Esophagus mucosa (tissue), 1 donor: Measurements from ENCODE around the gene KIAA0930. TPM values are rescaled to one million over a fixed set of nuclear protein-coding genes. Genes with fewer than 3 reads are reported as not detected.
"Not testable (repeated sequence)": the region's sequence is repeated elsewhere in the genome, so short reads cannot be mapped to it uniquely, and the experiment has no call there.

Experiments used
- ATAC-seq: fragments of 200-7000 bp; cut with Tn5 transposase; one replicate; pipeline ENCODE4 v1.9.1; 2020
- total RNA-seq: library from RNA; stranded (reverse); gene quantifications from one replicate; pipeline ENCODE4 v1.2.4, GENCODE V29; 2023
- donor health status: DM: yes; HTN: yes; CAD: no.

Gene KIAA0930
- 45.4 TPM for total RNA-seq

DNA sequence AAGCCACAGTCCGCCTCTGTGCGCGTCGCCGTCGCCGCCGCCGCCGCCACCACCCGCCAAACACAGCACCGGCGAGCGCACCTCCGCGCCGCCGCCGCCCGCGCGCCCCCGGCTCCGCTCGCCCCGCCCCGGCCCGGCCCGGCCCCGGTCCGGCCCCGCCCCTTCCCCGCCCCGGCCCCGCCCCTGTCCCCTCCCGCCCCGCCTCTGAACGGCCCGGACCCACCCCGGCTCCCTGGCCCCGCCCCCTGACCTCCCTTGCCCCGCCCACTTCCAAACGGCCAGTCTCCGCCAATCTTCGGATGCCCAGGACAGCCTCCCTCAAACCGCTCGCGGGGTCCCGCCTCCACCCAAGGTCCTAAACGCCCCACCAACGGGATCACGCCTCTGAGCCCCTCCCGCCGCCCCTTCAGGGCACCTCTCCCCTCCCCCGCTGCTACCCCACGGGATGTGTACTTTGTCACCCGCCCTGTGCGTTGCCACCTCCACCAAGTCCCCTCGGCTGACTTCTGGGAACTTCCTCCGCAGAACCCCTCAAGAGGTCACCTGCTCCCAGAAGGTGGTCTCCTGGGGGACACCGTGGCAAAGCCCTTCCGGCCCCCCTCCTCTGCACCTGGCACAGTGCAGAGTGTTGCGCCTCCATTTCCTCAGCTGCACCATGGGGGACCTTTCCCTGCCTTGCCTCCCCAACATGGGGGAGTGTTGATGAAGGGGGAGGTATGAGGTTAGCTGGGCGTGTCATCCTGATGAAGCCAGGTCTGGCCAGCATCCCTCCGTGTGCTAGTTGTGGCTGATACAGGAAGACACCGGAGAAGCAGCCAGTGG lies at the start of gene KIAA0930:
Gene KIAA0930, minus strand, starts transcription at position 85 of the 822 bp plus-strand sequence. CDS start 191 bp downstream, outside the sequence.
- ATAC-seq, result peak; percentile 61

DNA sequence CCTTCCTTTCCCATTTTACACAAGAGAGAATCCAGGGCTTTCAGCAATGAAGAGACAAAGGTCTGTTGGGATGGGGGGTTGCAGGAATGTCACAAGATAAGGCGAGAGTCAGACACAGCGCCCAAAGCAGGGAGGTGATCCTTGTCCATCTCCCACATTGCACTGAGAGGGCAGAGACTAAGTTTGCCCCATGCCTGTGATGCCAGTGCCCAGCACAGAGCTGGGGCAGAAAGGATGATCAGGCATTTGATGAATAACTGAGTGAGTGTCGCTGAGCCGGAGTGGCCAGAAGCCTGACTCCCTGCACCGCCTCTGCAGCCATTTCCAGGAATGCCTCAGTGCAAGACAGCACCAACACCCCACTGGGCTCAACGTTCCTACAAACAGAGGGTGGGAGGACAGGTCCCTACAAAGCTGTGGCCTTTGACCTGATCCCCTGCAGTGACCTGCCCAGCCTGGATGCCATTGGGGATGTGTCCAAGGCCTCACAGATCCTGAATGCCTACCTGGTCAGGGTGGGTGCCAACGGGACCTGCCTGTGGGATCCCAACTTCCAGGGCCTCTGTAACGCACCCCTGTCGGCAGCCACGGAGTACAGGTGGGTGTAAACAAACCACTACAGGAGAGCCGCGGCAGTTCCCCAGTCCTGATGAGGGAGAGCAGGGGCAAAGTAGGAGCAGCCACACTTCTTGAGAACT lies 46.3 kb upstream of the KIAA0930 start:
- ATAC-seq, result no peak

DNA sequence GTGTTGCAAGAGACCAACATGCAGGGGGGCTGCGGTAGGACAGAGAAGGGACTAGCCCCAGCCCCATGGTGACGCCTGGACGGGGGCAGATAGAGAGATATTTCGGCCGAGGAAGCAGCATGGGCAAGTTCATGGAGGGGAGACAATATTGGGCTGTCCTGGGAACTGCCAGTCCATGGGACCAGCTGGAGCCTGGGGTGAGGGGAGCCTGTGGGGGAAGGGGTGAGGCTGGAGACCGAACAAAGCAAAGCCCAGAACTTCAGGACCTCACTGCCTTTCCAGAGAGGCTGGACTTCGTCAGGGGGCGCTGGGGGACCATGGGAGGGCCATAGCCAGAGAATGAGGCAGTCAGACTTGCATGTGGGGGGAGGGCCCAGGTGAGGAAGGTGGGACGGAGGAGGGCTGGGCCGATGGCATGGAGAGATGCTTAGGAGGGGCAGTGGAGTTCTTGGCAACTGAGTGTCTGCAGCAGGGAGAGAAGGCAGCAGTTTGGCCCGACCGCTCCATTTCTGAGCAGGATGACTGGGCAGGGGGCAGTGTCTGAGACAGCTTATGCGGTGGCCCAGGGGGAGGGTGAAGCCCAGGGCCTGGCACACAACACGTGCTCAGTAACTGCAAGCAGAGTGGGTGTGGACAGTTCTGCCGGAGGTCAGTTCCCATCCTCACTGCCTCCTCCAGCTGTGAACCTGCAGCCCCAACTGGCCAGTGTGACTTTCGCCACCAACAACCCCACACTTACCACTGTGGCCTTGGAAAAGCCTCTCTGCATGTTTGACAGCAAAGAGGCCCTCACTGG lies 44.8 kb upstream of the KIAA0930 start:
- no peak for ATAC-seq

DNA sequence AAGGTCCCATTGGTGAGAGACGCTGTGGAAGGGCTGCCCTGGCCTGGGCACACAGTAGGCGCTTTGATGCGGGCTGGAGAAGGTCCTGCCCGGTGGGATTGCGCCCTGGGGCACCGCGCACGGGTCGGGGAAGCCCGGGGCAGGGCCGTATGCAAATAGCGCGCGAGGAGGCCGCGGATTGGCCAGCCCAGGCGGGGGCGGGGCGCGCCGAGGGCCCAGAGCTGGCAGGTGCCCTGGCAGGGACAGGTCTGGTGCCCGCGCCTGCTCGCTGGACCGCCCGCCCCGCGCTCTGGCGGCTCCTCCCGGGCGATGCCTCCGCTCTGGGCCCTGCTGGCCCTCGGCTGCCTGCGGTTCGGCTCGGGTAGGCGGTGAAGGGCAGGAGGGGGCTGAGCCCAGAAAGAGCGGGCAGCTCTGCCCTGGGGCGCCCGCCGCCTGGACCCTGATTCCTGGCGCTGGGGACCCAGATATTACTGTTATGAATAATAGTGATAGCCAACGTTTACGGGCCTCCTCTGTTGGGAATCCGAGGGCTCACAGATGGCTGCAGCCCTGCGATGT lies 44.1 kb upstream of the KIAA0930 start, which contains the start of gene UPK3A:
Gene UPK3A, plus strand, starts transcription at position 245 of the 558 bp plus-strand sequence. Its CDS starts 65 bp downstream, at position 310.
- ATAC-seq, result peak; percentile 88

DNA sequence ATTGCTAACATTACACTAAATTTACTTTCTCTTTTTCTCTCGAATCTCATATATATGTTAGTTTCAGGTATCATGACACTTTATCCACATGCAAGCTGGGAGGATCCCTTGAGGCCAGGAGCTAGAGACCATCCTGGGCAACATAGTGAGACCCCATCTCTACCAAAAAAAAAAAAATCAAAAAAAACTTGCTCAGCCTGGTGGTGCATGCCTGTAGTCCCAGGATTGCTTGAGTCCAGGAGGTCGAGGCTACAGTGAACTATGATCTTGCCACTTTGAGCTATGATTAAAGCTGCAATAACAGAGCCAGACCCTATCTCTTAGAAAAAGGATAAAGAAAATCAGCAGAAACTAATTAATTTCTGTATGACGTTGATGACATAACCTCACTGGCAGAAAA lies 40.3 kb upstream of the KIAA0930 start:
- ATAC-seq, result no peak

DNA sequence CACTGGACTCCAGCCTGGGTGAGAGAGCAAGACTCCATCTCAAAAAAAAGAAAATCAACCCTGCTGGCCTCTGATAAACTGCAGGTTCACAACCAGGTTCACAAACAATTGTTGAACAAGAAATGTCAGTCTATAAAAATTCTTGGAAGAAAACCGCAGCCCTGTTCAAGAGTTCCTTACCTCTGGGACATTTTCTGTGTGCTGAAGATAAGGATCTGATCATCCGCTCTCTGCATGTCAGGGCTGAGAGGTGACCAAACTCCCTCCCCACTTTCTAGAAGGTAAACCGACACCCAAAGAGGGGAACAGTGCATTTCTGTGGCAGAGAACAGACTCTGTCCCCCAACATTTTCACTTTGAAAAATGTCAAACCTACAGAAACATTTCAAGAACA lies 39.9 kb upstream of the KIAA0930 start:
- no peak for ATAC-seq

DNA sequence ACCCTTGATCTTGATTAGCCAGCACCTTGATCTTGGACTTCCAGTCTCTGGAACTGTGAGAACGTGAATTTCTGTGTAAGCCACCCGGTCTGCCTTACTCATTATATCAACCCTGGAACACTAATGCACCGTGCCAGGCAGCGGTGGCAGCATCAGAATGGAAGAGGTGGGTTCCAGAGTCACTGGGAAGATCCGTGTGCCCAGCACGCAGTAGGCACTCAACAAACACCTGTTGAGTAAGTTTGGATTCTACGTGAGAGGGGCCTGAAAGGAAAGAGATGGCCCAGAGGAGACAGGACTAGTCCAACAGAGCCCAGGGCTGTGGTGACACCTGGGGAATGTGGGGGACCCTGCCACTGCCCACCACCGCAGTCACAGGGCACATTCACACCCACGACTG lies 37.4 kb upstream of the KIAA0930 start:
- no peak for ATAC-seq

DNA sequence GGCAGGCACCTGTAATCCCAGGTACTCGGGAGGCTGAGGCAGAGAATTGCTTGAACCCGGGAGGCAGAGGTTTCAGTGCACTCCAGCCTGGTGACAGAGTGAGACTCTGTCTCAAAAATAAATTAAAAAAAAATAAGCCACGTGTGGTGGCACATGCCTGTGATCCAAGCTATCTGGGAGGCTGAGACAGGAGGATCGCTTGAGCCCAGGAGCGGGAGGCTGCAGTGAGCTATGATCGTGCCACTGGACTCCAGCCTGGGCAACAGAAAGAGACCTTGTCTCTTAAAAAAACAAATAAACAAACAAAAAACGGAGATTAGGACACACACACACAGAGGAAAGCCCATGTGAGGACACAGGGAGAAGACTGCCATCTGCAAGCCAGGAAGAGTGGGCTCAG lies 37.0 kb upstream of the KIAA0930 start:
- not testable (repeated sequence) for ATAC-seq

DNA sequence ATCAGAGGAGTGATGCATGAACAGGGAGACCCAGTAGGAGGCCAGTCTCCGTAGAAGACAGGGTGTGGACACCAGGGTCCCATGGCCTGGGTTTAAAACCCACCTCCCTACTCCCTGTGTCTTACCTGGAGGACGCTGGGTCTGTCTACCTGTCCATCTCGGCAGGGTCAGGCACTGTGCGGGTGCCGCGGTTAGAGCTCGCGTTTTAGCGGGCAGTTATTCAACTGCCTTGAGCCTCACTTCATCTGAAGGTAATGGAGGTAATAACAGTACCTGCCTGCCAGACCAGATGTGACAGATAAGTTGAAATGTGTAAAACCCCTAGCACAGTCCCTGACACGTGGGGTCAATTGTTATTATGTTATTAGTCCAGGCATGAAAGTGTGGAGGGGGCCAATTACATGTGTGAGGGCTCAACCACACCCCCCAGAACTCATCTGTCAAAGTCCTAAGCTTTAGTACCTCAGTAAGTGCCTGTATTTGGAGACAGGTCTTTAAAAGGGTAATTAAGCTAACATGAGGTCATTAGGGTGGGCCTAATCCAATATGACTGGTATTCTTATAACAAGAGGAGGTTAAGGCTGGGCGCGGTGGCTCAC lies 35.9 kb upstream of the KIAA0930 start:
- ATAC-seq, result no peak

DNA sequence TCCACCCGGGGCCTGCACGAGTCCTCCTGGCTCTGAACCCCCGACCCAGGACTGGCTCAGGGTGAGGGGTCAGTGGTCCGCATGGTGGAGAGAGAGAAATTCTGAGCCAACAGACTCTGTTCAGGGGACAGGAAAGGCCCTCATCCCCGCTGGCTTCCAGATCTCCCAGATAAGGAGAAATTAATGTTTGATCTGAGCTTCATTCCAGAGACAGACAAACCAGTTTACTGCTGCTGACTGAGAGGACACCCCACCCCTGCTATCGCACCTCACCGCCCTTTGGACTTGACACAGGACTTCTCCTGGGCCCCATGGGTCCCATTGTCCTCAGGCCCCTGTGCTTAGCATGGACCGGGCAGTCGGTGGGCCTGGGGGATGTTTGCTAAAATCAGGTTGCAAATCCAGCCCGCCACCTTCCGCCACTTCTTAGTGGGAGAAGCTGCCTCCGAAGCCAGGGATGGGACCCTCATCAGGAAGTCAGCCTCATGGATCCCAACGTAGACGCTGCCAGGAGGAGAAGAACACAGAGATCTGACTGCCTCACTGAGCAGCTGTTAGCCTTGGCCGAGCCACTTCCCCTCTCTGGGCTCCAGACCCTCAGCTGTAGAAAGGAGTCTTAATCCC lies 32.9 kb upstream of the KIAA0930 start:
- no peak for ATAC-seq

DNA sequence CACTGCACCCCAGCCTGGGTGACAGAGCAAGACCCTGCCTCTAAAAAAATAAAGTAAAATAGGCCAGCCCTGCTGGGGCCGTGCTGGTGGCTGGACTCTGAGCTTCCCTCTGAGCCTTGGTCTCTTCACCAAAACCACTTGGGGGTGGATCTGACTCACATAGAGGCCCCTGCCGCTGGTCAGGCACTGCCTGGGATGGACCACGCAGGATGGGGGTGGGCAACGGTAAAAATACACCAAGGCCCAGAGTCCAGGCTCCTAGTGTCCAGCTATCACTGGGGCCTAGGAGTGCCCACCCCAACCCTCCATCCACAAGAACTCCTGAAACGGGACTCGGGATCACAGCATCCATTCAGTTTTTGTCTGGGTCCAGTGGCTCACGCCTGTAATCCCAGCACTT lies 31.8 kb upstream of the KIAA0930 start:
- no peak for ATAC-seq

DNA sequence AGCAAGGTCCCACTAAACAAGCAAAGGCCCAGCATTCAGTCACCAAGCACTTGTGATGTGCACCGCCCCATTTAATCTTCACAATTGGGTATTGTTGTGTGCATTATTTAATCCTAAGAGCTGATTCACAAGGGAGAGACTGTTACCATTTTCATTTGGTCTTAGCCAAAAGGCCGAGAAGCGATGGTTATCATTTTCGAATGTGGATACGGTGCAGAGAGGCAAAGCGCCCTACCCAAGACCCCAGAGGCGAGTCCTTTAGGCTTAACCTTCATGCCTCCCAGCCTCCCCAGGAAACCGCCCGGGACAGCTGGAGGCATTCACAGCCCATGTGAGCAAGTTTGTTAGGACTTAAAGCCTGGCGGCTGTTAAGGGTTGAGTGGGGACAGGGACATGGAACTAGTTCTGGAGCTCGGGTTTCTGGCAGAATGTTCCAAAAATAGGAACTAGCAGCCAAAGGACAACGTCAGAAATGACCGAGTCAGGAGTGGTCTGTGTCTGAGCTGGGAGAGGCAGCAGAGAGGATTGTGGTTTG lies 31.0 kb upstream of the KIAA0930 start:
- ATAC-seq, result no peak

DNA sequence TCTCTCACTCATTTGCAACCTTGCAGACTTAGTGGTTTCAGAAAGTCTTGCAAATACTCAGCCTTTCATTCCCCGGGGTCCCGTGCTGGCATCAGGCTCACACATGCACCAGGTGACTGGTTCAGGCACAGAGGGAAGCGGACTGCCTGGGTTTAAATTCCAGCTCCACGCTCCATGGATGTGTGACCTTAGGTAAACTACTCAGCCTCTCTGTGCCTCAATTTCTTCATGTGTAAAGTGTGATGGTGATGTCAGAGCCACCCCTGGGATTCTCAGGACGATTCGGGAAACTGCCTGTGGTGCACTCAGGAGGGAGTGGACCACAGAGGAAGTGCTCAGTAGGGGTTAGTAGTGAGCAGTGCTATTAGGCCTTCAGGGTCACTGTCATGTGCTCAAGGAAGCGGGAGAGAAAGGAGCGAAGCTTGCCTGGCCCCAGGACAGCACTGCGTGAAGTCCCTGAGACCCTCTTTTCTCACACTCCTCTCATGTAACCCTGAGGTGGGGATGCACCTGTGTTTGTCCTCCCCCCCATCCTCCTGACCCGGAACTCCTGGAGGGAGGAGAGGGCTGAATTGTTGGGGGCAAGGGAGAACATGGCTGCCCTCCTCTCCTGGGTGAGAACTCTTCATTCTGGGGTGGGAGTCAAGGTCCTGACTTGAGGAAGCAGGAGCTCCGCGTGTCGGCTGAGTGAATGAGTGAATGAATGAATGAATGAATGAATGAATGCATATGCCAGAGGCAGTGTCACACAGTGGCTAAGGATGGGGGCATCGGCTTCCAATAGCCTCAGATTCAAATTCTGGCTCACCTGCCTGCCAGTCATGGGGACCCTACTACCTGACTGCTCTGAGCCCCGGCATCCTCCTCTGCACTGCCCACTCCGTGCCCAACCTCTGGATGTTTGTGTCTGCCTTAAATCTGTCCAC lies 29.7 kb upstream of the KIAA0930 start:
- ATAC-seq, result no peak

DNA sequence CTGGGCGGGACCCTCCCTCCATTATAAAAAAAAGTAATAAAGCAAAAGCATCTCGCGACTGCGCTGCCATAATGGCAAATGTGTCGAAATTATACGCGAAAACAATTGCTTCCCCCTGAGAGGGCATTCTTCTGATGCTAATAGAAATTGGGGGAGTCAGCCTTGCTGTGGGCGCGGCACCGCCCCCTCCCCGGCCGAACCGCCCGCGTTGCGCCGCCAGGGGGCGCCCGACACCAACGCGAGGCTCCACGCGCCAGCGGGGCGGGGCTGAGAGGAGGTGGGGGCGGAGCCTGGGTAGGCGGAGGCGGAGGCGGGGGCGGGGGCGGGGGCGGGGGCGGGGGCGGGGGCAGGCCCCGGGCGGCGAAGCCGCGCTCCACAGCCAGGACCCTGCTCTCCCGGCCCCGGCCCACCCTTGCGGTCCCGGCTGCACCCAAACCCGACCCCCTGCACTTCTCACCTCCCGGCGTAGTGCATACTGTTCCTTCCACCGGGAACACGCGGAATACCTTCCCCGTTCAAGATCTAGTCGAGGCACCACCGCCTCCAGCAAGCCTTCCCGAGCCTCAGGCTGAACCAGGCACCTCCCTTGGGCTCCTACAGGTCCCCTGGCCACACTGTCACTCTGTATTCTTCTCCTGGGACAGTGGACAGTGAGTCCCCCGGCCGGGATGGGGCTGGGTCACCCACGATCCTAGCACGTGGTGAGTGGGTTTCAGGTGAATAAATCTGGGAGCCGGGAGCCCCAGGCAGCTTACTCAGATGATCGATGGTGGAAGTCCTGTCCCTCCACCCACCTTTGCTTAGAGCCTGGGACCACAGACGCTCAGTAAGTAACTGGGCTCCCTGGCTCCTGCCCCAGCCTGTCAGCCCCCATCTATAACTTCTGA lies 28.5 kb upstream of the KIAA0930 start:
- ATAC-seq, result peak; percentile 88

DNA sequence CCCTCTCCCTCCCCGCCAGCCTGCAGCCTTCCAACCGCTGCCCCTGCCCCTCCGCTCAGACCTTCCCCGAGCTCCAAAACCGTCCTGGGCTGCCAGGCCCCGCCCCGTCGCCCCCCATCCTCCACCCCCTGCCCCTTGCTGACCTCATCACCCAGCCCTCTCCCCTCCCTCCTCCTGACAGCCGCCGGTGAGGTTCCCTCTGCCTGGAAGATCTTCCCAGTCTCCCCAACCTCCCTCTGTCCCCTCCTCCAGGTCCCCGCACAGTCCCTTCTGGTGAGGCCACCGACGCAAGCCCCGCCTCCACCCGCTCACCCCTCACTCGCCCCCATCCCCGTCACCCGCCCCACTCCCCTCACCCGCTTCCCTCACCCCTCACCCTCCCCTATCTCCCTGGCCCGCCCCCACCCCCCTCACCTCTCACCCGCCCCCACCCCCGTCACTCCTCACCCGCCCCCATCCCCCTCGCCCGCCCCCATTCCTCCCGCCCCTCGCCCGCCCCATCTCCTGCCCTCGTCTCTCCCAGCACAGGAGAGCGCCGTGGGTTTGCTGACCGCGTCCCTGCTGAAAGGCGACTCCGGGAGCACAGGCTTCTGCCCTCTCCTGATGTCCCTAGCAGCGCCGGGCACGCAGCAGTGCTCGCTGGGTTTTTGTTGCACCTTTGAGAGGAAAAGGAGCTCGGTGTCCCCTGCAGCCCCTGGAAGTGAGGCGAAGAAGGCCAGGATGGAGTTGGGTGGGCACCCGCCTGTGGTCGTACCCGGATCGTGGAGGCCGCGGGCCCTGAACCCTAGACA lies 27.7 kb upstream of the KIAA0930 start:
- ATAC-seq, result peak; percentile 14

DNA sequence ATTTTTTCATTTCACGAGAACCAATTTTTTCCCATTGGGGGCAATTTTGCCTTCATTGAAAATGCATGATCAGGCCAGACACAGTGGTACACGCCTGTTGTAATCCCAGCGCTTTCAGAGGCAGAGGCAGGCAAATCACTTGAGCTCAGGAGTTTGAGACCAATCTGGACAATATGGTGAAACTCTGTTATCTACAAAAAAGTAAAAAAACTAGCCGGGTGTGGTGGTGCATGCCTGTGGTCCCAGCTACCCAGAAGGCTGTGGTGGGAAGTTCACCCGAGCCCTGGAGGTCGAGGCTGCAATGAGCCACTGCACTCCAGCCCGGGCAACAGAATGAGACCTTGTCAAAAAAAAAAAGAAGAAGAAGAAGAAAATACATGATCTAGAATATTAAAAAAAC lies 24.8 kb upstream of the KIAA0930 start:
- no peak for ATAC-seq

DNA sequence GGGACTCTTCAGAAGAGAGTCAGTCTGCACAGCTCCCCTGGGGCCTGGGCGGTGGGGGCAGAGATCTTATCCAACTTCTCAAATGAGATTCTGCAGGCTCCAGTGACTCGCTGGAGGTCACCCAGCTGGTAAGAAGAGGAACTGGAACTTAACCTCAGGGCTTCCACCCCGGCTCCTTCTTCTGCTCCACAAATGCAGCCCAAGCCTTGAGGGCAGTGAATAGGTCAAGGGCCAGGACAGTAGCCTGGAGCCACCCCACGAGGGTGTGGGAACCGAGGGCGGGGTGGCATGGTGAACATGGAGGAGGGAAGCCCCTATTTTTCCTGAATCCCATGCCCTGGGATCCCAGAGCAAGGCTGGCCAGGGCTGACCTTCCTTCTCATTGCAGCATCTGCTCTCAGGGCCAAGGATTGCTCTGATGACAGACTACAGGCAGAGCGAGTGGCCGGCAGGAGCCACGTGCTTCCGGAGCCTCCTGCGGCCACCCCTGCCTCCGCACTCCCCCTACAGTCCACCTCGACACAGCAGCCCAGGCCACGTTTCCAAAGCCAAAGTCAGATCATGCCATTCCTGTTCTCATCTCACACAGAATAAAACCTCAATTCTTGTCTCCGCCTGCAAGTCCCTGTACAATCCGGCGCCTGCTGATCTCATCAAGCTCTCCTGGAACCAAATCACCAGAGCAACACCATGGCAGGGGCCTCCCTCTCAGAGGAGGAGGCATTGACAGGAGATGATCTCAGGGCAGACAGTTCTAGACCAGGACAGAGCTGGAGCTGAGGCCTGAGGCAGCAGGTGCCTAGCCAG lies 23.0 kb upstream of the KIAA0930 start:
- peak; percentile 67 for ATAC-seq
